ENCODE data around the gene PTCH1. TPM values are rescaled to one million over a fixed set of nuclear protein-coding genes. Genes with fewer than 3 reads are reported as not detected.

The PTCH1 gene
- total RNA-seq, 3 donors from 2014 or later = 6.6 to 9.9 (median 6.6) TPM

DNA sequence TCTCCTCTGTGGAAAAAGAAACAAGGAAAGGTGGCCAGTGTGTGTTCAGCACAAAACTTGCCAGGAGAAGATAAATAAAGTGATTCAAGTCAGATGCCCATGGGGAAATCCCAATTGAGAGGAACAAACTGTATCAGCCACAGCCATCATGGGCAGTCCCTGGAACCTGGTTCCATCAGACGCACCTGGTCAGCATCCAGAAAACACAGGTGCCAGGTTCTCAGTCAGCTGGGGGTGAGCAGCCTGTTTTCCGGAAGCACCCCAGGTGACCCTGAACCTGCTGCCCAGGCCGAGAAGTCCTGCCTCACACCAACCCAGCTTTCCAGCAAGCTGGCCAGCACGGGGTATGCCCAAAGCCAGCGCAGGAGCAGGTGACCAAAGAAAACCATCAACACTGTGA is 30.5 kb downstream of the PTCH1 start:
- H3K9me3 ChIP-seq = no peaks in the 10 kb centered on the region
- H3K27ac ChIP-seq = no peak overlapping the region
- no peaks in the 10 kb centered on the region for H3K36me3 ChIP-seq
- no peaks in the 10 kb centered on the region for H3K27me3 ChIP-seq
- DNase-seq (ENCODE audit: low spot score in 2 of 2) = peak in 1 of 2 donors; percentile 54
- intact Hi-C loops (cut with DNase I; ENCODE audit: low total_unique reads) = no loop called here
- no peak overlapping the region for H3K4me3 ChIP-seq
- TF ChIP-seq POLR2A (IDR thresholded peaks at IDR 0.05) (no peak), POLR2AphosphoS5 (IDR thresholded peaks at IDR 0.05) (no peak)
- TF ChIP-seq, protein P1, sequence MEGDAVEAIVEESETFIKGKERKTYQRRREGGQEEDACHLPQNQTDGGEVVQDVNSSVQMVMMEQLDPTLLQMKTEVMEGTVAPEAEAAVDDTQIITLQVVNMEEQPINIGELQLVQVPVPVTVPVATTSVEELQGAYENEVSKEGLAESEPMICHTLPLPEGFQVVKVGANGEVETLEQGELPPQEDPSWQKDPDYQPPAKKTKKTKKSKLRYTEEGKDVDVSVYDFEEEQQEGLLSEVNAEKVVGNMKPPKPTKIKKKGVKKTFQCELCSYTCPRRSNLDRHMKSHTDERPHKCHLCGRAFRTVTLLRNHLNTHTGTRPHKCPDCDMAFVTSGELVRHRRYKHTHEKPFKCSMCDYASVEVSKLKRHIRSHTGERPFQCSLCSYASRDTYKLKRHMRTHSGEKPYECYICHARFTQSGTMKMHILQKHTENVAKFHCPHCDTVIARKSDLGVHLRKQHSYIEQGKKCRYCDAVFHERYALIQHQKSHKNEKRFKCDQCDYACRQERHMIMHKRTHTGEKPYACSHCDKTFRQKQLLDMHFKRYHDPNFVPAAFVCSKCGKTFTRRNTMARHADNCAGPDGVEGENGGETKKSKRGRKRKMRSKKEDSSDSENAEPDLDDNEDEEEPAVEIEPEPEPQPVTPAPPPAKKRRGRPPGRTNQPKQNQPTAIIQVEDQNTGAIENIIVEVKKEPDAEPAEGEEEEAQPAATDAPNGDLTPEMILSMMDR (IDR thresholded peaks at IDR 0.05) = no peak
- peaks cover 0 to 5% of the 10 kb centered on the region in 2 donors for H3K4me1 ChIP-seq

DNA sequence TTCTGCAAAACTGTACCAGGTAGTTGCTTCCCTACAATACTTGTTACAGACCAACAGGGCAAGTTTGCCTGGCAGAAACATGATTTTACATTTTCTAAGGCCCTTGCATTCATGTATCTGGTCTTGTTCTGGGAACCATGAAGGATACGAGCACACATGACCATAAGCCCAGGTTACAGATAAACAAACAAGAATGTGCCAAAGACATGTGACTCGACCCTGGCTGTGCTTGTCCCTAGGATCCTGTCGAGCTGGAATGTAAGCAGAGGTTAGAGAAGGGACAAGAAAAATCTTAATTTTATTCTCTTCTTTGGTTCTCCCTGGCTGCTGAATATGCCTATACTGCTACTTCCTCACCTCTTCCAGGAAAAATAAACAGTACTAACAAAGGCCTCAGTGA is 32.5 kb downstream of the PTCH1 start:
- Histone ChIP-seq H3K27me3 (no peaks in the 10 kb centered on the region), H3K36me3 (no peaks in the 10 kb centered on the region), H3K9me3 (no peaks in the 10 kb centered on the region), H3K27ac (no peak overlapping the region), H3K4me3 (no peak overlapping the region), H3K4me1 (peaks cover 0 to 5% of the 10 kb centered on the region in 2 donors)
- intact Hi-C loops (cut with DNase I; ENCODE audit: low total_unique reads) = no loop called here
- TF ChIP-seq POLR2AphosphoS5 (IDR thresholded peaks at IDR 0.05) (no peak), POLR2A (IDR thresholded peaks at IDR 0.05) (no peak)
- TF ChIP-seq, protein P1 (IDR thresholded peaks at IDR 0.05) = no peak
- DNase-seq (ENCODE audit: low spot score in 2 of 2) = no peak

DNA sequence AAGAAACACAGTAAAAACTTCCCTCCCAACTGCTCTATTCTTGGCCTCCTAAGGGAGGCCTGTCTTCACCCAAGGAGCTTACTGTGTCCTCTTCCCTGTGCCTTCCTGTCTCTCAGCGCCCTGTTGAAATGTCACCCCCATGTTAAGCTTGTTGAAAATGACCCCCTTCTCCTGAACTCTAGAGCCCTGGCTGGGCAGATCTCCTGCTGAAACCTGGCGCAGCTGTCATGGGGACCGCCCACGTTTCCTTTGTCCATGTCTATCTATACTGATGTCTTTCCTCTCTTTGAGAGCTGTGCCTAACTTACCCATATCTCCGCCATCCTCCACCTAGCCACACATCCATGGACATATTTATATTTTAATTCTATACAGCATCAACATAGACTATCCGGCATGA is 33.3 kb downstream of the PTCH1 start:
- no peak for DNase-seq (ENCODE audit: low spot score in 2 of 2)
- peaks cover 0 to 5% of the 10 kb centered on the region in 2 donors for H3K4me1 ChIP-seq
- H3K9me3 ChIP-seq = no peaks in the 10 kb centered on the region
- H3K36me3 ChIP-seq = no peaks in the 10 kb centered on the region
- H3K4me3 ChIP-seq = no peak overlapping the region
- TF ChIP-seq POLR2A (IDR thresholded peaks at IDR 0.05) (no peak), POLR2AphosphoS5 (IDR thresholded peaks at IDR 0.05) (no peak)
- TF ChIP-seq, protein P1 (IDR thresholded peaks at IDR 0.05) = no peak
- no peak overlapping the region for H3K27ac ChIP-seq
- no peaks in the 10 kb centered on the region for H3K27me3 ChIP-seq
- intact Hi-C loops (cut with DNase I; ENCODE audit: low total_unique reads) = no loop called here

DNA sequence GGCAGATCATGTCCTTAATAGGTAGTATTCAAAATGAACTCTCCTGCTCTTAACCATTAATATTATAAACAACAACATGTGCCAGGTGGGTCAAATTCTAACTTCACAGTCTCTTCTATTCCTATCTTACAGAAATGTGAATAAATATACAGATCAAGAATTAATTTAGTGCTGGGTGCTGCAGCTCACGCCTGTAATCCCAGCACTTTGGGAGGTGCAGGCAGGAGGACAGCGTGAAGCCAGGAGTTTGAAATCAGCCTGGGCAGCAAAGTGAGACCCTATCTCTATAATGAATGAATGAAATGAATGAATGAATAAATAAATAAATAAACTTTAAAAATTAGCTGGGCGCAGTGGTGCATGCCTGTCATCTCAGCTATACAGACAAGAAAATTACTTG is 34.1 kb downstream of the PTCH1 start:
- H3K36me3 ChIP-seq = no peaks in the 10 kb centered on the region
- TF ChIP-seq POLR2A (IDR thresholded peaks at IDR 0.05) (no peak), POLR2AphosphoS5 (IDR thresholded peaks at IDR 0.05) (no peak)
- TF ChIP-seq, protein P1 (IDR thresholded peaks at IDR 0.05) = no peak
- H3K4me3 ChIP-seq = no peak overlapping the region
- H3K9me3 ChIP-seq = no peaks in the 10 kb centered on the region
- no peak overlapping the region for H3K27ac ChIP-seq
- DNase-seq (ENCODE audit: low spot score in 2 of 2) = no peak
- H3K27me3 ChIP-seq = no peaks in the 10 kb centered on the region
- intact Hi-C loops (cut with DNase I; ENCODE audit: low total_unique reads) = no loop called here
- peaks cover 0 to 5% of the 10 kb centered on the region in 2 donors for H3K4me1 ChIP-seq

DNA sequence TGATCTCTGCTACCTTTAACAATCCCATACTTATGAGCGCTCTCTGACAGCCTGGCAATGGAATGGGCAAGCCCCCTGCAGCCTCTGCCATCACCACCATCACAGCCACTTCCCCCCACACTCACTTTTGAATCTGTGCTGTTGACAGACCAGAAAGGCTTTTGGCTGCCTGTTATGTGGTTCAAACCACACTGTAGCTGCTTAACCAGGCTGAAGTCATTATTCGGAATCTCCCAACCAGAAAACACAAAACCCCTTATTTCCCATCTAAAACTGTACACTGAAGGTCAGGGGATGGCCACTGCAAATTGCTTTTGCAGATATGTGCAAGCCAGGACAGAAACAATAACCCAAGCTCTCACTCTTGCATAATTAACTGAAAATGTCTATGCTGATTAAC is 35.8 kb downstream of the PTCH1 start:
- intact Hi-C loops (cut with DNase I; ENCODE audit: low total_unique reads) = no loop called here
- Histone ChIP-seq H3K27ac (no peak overlapping the region), H3K27me3 (no peaks in the 10 kb centered on the region), H3K36me3 (no peaks in the 10 kb centered on the region), H3K9me3 (no peaks in the 10 kb centered on the region), H3K4me3 (no peak overlapping the region), H3K4me1 (no peaks in the 10 kb centered on the region)
- DNase-seq (ENCODE audit: low spot score in 2 of 2) = no peak
- TF ChIP-seq POLR2AphosphoS5 (IDR thresholded peaks at IDR 0.05) = no peak
- TF ChIP-seq, protein P1 (IDR thresholded peaks at IDR 0.05) = no peak
- no peak for TF ChIP-seq POLR2A (IDR thresholded peaks at IDR 0.05)
